Activated gamma-delta T cell treated with Interleukin-2 at 50 U/mL for 16 hours (primary cell): ENCODE data around the gene KPNB1.
A peak's percentile ranks its signal among the peaks of the same experiment; 100 is the strongest.

Experiments
- DNase-seq: peaks from one replicate; pipeline ENCODE4 v3.0.0-alpha.2; 2020

Gene KPNB1

DNA sequence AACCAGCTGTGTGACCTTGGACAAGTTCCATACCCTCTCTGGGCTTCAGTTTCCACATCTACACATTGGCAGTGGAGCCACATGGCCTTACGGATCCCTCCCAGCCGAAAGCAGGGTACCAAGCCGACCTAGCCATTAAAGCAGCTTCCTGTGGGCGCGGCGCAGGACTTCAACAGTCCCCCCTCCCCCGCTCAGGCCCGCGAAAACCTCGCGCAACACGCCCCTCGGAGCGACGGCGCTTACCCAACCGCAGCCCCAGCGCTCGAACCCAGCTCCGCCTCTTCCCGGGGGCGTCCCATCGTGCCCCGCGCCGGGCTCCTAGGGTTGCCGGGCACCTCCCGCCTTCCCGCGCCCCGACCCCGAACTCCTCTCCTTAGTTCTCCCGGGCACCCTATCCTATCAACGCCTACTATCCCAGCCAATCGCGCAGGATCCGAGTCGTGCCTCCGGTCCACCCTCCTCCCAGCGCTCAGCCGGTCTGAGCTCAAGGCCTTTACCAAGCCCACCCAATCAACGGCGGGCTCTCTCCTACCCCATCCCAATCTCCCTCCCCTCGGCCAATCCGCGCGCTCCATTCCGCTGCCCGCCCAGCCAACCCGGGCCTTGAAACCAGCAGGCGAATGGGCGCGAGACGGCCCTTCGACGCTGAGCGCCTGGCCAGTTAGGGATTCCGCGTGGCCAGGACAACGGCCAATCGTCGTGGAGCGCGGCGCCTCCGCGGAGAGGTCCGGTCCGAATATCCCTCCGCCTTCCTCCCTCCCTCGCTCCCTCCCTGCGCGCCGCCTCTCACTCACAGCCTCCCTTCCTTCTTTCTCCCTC, at the start of gene KPNB1:
KPNB1 (plus strand) TSS at position 767 of the 819 bp plus-strand sequence. CDS start 326 bp downstream, outside the sequence.
- peak; percentile 97 for DNase-seq

DNA sequence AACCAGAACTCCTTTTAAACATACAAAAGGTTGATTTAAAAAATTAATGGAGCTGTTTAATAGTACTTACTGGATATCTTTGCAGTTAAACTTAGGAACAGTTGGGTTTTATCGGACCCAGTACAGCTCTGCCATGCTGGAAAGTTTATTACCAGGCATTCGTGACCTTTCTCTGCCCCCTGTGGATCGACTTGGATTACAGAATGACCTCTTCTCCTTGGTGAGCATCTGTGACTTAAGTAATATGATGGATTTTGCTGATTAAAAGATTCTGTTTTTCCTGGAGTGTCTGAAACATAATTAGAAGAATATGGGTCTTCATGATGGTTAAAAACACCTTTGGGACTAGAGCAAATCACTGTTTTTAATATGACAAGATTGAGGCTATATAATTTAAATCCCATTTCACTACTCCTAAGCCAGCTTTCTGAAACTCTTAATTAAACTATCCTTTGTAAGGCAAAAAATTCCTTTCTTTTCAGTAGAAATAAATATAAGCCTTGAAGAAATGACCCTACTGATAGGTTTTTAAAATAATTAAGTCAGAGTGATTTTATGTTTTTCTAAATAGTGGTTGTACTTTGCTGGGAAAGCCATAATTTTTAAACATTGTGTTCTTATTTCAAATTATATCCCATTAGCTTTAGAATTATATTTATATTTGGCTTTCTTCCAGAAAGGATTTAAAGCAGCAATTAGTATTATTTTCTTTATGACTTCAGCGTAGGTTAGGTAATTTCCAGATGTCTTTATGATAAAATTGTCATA, 45.7 kb upstream of the KPNB1 start:
- no peak for DNase-seq

DNA sequence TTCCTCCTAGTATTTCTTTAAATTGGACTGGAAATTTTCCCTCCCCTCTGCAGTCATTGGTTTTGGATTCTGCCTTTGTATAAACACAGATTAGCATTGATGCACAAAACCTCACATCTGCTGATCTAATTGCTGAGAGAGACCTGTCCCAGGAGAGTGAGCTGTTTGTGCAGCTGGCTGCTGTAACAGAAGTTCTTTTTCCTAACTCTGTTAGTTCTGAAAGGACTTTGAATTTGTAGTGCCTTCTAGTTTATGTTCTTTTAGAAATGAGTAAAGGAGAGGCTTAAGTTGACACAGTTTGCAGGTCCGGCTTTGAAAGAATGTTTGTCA, 45.2 kb upstream of the KPNB1 start:
- no peak for DNase-seq

DNA sequence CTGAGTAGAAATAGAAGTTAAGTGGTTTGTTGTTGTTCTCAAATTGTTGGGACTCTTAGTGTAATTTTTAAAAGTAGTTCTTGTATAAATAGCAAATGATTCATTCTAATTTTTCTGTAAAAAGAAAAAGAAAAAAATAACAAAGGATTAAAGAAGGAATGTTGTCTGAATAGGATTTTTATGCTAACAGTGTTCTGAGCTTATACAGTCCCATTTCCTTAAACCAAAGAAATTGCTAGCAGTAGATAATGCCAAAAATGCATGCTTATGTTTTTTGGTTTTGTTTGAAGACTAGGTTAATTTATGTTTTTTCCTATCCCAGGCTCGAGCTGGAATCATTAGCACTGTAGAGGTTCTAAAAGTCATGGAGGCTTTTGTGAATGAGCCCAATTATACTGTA, 44.7 kb upstream of the KPNB1 start:
- DNase-seq = no peak

DNA sequence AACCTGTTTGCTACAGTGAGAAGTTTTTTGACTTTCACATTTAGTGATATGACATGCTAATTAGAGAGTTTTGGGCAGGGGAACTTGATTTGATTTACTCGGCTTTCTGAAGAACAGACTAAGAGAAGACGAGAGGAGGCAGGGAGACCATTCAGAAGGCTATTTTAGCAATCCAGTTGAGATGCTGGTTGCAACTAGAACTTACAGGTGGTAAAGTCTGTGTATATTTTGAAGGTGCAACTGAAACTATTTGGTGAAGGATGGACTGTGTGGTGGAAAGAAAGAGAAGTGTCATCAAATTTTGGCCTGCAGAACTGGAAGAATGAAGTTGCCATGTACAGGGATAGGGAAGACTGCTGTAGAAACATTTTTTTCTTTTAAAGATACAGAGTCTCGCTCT, 42.2 kb upstream of the KPNB1 start:
- DNase-seq = no peak

DNA sequence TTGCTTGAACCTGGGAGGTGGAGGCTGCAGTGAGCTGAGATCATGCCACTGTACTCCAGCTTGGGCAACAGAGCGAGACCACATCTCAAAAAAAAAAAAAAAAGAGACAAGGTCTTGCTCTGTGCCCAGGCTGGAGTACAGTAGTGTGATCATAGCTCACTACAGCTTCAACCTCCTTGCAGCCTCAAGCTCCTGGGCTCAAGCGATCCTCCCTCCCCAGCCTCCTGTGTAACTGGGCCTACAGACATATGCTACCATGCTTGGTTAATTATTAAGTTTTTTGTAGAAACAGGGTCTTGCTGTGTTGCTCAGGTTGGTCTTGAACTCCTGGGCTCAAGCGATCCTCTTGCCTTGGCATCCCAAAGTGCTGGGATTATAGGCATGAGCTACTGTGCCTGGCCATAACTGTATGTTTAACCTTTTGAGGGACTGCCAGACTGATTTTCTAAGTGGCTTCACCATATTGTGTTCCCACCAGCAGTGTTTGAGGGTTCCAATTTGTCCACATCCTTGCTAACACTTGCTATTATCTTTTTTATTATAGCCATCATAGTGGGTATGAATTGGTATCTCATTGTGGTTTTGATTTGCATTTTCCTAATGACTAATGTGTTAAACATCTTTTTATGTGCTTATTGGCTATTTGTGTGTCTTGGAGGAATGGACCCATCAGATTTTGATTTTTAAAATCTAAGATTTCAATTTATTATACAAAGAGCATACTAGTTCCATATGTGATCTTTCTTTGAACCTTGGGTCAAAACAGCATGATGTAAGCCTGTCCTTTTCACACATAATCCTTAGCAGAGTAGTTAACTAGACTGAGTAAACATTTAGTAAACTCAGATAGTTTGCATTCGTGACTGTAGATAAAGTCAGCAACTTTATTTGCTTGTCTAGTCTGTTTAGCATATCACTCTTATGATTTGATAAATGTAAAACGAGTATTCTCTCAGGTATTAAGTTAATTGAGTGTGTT, 38.1 kb upstream of the KPNB1 start:
- no peak for DNase-seq

DNA sequence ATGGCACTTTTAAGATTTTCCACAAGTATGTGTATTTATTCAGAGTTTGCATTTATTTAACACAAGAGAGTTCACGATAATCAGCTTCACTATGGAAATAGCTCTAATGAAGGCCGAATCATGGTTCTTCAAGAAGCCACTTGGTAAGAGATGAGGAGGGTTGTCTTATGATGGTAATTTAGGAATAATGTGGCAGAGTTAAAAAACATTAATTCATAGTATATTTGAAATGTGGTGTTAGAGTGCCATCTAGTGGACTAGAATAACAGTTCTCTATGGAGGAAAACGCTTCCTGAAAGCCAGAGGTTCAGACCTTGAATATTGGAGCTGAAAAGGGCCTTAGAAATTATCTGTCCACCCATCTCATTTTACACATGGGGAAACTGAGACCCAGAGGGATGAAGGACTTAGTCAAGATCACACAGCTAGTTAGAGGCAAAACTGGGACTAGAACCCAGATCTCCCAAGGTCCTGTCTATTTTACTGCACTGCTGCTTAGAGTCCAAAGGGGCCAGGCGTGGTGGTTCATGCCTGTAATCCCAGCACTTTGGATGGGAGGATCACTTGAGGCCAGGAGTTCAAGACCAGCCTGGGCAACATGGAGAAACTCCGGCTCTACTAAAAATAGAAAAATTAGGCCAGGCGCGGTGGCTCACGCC, 33.8 kb upstream of the KPNB1 start:
- no peak for DNase-seq

DNA sequence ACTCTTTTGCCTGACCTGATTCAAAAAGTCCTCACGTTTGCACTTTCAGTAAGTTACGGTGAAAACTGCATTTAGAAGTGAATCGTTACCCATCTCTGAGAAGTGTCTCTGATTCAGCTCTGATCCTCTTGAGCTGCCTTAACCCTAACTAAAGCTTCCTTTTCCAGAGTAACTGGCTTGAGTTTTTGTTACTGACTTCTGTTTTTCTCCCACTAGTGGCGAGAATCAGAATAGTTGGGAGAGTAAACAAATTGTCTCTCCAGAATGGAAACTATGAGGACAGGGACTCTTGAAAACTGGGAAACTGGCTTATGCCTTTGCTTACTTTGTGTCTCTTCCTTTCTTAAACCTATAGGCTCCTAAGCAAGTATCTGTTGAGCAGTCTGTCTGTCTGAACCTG, 31.3 kb upstream of the KPNB1 start:
- no peak for DNase-seq

DNA sequence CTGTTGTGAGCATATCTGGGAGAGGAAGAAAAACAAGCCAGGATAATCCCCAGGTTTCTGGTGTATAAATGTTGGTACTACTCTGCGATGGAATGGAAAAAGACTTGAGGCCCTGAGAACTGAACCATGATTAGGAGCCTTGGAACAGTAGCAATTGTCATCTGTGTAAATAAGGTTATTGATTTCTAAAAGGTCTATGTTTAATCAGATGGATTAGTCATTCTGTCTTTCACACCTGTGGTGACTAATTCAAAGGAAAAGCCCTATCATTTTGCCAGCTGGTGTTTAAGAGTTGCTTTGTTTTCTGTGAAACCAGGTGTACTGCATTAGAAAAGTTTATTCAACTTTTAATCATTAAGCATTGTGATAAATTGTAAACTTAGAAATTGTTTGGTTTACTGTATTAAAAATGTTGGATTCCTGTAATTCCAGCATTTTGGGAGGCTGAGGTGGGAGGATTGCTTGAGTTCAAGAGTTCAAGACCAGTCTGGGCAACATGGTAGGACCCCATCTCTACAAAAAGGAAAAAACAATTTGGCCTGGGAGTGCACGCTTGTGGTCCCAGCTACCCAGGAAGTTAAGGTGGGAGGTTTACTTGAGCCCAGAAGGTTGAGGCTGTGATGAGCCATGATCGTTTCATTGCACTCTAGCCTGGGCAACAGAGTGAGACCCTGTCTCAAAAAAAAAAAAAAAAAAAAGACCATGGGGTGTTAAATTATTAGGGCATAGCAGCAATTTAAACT, 29.0 kb upstream of the KPNB1 start:
- DNase-seq = no peak

DNA sequence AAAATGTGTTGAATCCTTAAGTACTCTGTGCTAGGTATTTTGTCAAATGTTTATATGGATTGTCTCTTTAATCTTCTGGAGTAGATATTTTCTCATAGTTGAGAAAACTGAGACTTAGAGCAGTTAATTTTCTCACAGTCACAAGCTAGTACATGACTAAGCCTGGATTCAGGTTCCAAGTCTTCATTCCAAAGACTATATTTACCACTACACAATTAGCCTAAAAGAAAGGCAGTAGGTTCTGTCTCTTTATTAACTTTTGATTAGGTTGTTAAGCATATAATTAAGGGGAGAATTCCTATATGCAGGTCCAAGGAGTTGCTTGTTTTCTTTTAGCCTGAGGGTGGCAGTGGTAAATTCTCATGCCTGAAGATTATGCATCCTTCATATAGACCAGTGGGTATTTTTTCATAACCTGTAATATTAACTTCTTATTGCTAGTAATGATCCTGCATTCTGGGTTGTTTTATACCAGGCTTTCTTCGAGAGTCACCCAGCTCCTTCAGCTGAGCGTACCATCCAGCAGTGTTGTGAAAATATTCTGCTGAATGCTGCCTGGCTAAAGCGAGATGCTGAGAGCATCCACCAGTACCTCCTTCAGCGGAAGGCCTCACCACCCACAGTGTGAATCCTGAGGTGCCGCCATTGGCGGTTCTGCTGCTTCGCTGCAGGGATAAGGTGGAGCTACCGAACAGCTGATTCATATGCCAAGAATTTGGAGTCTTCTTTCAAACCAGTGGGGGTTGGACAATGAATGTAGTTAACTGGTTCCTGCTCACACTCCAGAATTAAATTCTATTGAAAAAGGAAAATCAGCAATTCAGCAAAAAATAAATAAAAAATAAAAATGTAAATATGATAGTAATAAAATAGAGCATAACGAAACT, 28.2 kb upstream of the KPNB1 start:
- DNase-seq = no peak

DNA sequence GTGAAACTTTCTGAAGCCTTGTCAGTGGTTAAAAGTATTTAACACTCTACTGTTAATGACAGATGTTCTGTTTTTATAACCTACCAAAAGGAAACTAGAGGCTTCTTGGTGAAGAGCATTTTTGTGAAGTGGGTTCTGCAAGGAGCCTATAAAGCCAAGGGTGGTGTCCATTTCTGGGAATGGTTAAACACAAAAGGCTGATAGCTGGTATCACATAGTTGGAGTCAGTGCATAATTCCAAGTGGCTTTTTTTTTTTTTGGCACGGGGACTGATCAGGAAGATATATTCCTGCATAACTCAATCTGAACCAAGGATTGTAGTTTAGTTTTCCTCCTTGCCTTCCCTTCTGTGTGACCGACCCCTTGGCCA, 27.6 kb upstream of the KPNB1 start:
- DNase-seq = no peak

DNA sequence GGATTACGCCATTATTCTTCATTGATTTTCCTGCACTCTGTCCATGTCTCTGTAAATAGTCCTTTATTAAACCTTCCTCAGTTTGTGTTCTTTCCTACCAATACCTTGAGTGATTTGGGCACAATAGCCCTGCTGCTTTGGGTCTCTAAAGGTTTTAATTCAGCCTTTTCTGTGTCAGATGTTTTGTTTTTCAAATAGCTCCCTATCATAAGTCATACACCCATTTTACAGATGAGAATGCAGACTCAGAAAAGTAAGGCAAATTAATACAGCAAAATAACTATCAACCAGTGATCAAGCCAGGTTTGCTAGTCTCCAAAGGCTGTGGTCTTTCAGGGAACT, 25.0 kb upstream of the KPNB1 start:
- no peak for DNase-seq

DNA sequence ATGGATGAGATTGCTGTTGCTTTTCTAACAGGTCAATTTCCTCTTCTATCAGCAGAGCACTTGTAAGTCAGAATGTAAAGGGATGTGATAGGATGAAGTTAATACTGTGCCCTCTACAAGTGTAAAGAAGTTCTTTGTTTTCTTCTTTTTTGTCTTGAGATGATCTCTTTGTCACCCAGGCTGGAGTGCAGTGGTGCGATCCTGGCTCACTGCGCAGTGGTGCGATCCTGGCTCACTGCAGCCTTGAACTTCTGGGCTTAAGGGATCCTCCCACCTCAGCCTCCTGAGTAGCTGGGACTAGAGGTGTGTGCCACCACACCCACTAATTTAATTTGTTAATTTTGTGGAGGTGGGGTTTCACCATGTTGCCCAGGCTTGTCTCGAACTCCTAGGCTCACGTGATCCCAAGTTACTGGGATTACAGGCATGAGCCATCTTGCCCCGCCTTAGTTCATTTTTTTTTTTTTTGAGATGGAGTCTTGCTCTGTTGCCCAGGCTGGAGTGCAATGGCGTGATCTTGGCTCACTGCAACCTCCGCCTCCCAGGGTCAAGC, 21.6 kb upstream of the KPNB1 start:
- no peak for DNase-seq

DNA sequence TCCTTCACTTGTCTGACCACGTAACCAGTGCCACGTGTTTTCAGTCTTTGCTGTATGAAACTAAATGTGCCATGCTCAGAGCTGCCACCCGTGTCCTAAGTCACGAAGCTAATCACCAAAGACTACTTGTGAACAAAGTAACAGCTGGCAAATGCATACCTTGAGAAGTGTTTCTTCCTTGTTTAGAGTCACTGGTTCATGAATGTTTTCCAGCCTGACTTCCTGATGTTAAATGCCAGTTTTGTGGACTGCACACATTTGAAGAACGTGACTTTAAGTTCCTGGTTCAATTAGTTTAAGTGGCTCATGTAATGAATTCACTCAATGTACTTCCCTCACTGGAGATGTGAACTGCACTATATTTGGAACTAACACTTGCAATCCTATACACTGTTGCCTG, 19.9 kb upstream of the KPNB1 start:
- DNase-seq = no peak

DNA sequence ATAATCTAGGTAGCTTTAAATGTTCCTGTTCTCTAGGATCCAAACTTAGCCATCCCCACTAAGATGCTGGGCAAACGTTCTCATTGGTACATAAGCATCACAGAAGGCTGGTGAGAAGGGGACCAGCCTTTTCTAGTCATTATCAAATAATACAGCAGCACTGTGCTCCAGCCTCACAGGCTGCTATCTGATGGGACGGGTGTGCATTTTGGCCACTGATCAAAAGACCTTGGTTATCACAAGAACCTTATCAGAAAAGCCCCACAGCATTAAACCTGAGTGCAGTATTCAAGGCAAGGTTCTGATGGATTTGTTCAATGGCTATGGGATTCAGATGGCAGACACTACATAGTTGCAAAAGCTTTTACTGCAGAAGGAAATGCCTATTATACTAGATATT, 19.1 kb upstream of the KPNB1 start:
- no peak for DNase-seq

DNA sequence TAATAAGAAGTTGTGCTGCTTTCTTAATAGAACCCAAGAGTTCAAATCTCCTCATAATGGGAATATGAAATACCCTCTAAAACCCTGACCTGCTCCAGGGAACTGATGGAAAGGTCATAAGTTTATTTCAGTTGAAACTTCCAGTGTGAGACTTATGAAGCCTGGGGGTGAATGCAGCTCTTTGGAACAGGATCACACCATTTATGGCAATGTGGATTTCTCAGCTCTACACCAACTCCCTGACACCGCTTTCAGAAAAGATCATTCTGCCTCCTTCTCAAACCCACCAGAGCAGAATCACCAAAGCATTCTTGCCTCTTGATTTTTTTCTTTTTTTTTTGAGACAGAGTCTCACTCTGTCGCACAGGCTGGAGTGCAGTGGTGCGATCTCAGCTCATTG, 16.7 kb upstream of the KPNB1 start:
- DNase-seq = no peak

DNA sequence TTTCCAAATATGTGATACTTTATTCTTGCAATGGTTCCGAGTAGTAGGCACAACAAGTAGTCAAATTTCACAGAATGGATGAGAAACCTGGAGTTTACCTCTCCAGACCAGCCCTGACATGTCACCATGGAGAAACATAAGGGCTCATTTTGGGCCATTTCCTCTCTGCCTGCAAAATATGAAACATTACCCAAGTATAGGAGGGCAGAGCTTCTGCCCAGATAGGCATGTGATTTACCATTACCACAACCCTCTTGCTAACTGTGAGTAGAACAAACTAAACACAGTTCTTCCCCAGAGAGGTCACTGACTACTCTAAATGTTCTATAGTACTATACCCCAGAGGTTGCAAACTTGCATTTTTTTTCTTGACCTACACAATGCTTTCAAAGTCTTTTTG, 15.7 kb upstream of the KPNB1 start:
- no peak for DNase-seq

DNA sequence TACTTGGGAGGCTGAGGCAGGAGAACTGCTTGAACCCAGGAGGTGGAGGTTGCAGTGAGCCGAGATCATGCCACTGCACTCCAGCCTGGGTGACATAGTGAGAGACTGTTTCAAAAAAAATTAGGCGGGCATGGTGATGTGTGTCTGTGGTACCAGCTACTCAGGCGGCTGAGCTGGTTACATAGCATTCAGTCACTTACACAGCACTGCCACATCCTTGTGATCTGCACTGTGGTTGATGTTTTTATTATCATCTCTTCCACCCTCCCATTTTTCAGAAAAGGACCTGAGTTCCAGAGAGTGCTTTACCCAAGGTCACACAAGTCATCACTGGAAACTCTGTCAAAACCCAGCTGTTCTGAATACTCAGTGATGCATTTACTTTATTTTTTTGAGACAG, 14.8 kb upstream of the KPNB1 start:
- no peak for DNase-seq

DNA sequence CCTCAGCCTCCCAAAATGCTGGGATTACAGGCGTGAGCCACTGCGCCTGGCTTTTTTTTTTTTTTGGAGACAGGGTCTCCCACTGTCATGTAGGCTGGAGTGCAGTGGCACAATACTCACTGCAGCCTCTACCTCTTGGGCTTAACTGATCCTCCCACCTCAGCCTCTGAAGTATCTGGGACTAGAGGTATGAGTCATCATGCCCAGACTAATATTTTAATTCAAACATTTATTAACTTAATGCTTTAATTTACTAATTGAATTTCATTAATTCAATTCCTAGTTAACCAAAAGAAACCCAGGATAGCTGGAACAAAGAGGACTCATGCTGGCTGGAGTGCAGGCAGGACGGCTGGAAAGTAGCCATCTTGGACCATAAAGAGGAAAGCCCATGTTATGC, 14.0 kb upstream of the KPNB1 start:
- no peak for DNase-seq

DNA sequence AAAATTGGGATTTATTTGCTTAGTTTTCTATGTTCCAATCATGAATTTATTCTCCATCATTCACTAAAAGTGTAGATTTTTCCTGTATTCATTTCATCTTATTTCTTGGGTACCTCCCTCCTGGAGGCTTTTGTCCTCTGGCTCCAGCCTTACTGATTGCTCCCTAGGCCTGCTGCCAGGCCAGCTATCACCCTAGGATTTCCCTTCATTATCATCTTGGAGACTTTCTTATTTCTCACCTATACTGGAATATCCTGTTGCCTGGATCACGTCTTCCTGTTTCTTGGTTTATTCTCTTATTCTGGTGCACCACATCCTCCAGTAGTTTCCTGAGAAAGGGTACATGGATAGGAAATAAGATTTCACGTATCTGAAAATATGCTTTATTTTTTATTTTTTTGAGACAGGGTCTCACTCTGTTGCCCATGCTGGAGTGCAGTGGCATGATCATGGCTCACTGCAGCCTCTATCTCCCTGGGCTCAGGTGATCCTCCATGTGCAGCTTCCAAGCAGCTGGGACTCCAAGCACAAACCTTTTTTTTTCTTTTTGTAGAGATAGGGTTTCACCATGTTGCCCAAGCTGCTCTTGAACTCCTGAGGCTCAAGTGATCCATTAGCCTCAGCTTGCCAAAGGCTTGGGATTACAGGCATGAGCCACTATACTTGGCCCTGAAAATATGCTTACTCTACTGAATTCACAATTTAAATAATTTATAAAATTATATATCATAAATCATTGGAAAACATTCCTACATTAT, 13.3 kb upstream of the KPNB1 start:
- DNase-seq = no peak
